B cell (primary cell): ENCODE data around the gene MMP11.

Source experiments
- CTCF ChIP-seq: fragments of 200-600 bp; IDR thresholded peaks from one replicate; pipeline ENCODE4 v1.8.0; 2022; ENCODE audit warnings: antibody characterized with exemption, mild to moderate bottlenecking
- EZH2 ChIP-seq: IDR thresholded peaks from 2 replicates; pipeline ENCODE4 v1.6.1; 2012; ENCODE audit warnings: borderline replicate concordance, low read depth, mild to moderate bottlenecking, moderate library complexity, low read length; ENCODE audit not compliant: insufficient read depth, poor library complexity, severe bottlenecking

GRCh38 chr22:23751441-23751996 lies 21.1 kb upstream of the MMP11 start:
- TF ChIP-seq CTCF (no peak), EZH2 (no peak)
